Glomerular visceral epithelial cell (primary cell): ENCODE measurements around the gene HLA-DMB.

Source experiments
- DNase-seq: peaks from one replicate; pipeline ENCODE4 v3.0.0-alpha.2; 2016; ENCODE audit errors: extremely low spot score

The HLA-DMB gene

GRCh38 chr6:32940656-32941213 is at the start of gene HLA-DMB:
HLA-DMB (minus strand) TSS chr6:32941028; CDS start chr6:32940807, 221 bp downstream.
- DNase-seq: peak; percentile 78

GRCh38 chr6:32989368-32989767 is 48.5 kb upstream of the HLA-DMB start:
- no peak for DNase-seq

- DNase-seq: peak; percentile 89
Measured at GRCh38 chr6:32984622-32985389, 44.0 kb upstream of the HLA-DMB start.

GRCh38 chr6:32983964-32984621 is 43.3 kb upstream of the HLA-DMB start:
- DNase-seq: no peak

GRCh38 chr6:32983493-32983848 is 42.6 kb upstream of the HLA-DMB start:
- DNase-seq: no peak

GRCh38 chr6:32982702-32983492 is 42.1 kb upstream of the HLA-DMB start:
- DNase-seq: no peak

- DNase-seq: no peak
Measured at GRCh38 chr6:32982084-32982701, 41.4 kb upstream of the HLA-DMB start.

GRCh38 chr6:32980488-32981038 is 39.7 kb upstream of the HLA-DMB start:
- no peak for DNase-seq

GRCh38 chr6:32979720-32980487 is 39.1 kb upstream of the HLA-DMB start:
- DNase-seq: no peak

- no peak for DNase-seq
Measured at GRCh38 chr6:32977953-32978324, 37.1 kb upstream of the HLA-DMB start.

GRCh38 chr6:32977272-32977952 is 36.6 kb upstream of the HLA-DMB start:
- DNase-seq: no peak

GRCh38 chr6:32976334-32977069 is 35.7 kb upstream of the HLA-DMB start:
- DNase-seq: no peak

GRCh38 chr6:32975886-32976285 is 35.1 kb upstream of the HLA-DMB start:
- DNase-seq: no peak

- no peak for DNase-seq
Measured at GRCh38 chr6:32974541-32975308, 33.9 kb upstream of the HLA-DMB start.

GRCh38 chr6:32974016-32974333 is 33.1 kb upstream of the HLA-DMB start:
- DNase-seq: peak; percentile 59

- peak; percentile 56 for DNase-seq
Measured at GRCh38 chr6:32973144-32974015, 32.6 kb upstream of the HLA-DMB start.

GRCh38 chr6:32972353-32973143 is 31.7 kb upstream of the HLA-DMB start:
- no peak for DNase-seq
